ES-I3 (cell line): ENCODE data around the gene STRBP.

Experiments used
- H3K36me3 ChIP-seq: 2 replicates; pipeline ENCODE4 v1.6.1; 2013; ENCODE audit warnings: mild to moderate bottlenecking, low read length, control low read depth, moderate library complexity; ENCODE audit not compliant: insufficient read depth
- H3K4me1 ChIP-seq: 2 replicates; pipeline ENCODE4 v1.6.1; 2013; ENCODE audit warnings: mild to moderate bottlenecking, control low read depth, low read length; ENCODE audit not compliant: insufficient read depth
- H3K9ac ChIP-seq: 2 replicates; pipeline ENCODE4 v1.6.1; 2013; ENCODE audit warnings: low read depth, mild to moderate bottlenecking, low read length, moderate library complexity
- H3K9me3 ChIP-seq: 2 replicates; pipeline ENCODE4 v1.6.1; 2013; ENCODE audit warnings: mild to moderate bottlenecking, low read length, moderate library complexity; ENCODE audit not compliant: control insufficient read depth, insufficient read depth

The STRBP gene

DNA sequence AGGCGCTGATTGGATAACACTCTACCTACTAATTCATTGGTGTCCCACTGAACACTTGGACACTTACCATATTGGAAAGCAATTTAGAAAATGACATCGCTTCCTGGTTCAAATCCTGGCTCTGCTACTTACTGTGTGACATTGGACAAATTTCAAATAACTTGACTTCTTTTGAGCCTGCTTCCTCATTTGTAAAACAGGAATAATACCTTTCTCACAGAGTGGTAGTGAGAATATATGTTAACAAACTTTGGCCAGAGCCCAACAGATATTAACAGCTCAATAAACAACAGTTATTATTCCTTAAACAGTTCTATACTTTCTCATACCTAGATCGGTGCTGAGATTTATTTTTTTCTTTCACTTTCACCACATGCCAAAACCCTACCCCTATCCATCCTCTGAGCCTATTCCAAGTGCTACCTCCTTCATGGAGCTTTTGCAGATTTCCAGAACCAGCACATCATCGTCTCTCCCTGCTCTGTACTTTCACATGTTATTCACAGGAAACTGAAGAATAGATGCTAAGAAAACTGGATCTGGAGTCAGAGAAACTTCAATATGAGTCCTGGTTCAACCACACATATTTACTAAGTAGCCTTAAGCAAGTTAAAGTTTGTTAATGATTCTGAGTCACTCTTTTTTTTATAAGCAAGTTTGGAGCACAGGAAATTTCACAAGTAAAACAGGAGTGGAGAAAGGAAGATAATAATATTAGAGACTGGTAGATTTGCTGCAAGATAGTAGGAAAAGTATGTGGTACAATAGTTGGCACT, 92.3 kb downstream of the STRBP start:
- H3K9me3 ChIP-seq = no peaks in the 10 kb centered on the region
- peaks cover 23% of the 10 kb centered on the region for H3K4me1 ChIP-seq
- H3K9ac ChIP-seq = no peak overlapping the region
- no peaks in the 10 kb centered on the region for H3K36me3 ChIP-seq

DNA sequence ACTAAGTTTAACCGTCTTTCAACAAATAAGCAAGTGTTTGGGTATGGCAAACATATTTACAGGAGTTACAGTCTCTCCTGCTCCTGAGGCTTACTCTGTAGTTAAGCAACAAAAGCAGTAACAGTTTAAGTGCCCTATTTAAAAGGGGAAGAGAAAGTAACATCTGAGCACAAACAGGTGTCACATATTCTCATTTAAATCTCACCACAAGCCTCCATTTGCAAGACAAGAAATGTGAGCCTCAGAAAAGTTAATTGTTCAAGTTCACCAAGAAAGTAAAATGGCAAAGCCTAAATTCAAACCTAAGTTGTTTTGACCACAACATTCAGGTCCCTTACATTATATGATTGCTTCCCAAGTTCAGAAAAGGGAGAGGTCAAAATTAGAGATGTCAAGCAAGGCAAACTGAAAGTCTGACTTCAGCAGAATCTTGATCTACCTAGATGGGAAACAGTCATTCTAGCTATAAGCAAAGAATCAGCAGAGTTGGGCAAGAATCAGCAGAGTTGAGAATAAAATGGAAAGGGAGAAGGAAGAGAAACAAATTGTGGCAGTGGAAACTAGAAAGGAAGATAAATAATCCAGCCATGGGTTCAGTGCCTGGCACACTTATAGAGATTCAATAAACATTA, 93.4 kb downstream of the STRBP start:
- Histone ChIP-seq H3K9me3 (no peaks in the 10 kb centered on the region), H3K36me3 (no peaks in the 10 kb centered on the region), H3K4me1 (peaks cover 28% of the 10 kb centered on the region), H3K9ac (no peak overlapping the region)

DNA sequence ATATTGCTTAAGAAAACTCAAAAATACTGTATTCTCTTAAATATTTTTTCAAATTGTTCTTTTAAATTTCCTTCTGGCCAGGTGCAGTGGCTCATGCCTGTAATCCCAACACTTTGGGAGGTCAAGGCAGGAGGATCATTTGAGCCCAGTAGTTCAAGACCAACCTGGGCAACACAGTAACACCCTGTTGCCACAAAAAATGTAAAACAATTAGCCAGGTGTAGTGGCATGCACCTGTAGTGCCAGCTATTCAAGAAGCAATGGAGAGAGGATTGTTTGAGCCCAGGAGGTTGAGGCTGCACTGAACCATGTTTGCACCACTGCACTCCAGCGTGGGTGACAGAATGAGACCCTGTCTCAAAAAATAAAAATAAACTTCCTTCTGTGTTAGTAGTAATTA, 94.3 kb downstream of the STRBP start:
- Histone ChIP-seq H3K9me3 (no peaks in the 10 kb centered on the region), H3K4me1 (peaks cover 30% of the 10 kb centered on the region), H3K9ac (no peak overlapping the region), H3K36me3 (no peaks in the 10 kb centered on the region)

DNA sequence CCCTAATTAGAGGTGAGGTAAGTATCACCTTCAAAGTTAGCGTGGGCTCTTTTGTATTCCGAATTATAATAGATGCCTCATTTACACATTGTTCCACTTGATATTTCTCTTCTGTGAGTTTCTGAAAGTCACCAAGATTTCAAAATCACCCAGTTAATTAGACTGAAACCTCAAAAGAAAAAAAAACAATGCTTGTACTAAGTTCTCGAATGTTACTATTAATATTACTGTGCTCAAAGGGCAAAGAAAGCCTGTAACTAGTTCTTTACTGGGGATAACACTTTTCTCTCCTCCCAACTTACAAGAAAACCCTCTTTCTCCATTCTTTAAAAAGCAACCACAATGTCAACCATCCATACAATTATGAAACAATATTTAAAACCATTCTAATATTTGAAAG, 98.5 kb downstream of the STRBP start:
- H3K9me3 ChIP-seq = no peaks in the 10 kb centered on the region
- peaks cover 16% of the 10 kb centered on the region for H3K4me1 ChIP-seq
- no peaks in the 10 kb centered on the region for H3K36me3 ChIP-seq
- no peak overlapping the region for H3K9ac ChIP-seq

DNA sequence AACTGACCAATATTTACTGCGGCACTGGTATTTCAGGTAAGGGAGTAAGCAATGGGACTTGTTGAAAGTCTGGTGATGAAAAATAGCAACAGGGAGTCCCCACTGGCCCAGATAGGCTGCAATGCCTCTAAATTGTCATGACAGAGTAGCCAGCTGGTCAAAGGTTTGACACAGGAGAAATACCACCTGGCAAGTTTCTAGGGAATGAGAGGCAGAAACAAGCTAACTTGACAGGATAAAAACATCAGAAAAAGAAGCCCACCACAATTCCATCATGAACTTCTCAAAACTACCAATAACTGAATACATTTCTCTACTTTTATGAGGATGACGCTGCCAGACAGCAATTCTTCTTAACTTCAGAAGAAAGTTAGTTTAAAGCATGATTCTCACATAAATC, 99.8 kb downstream of the STRBP start:
- peaks cover 8% of the 10 kb centered on the region; the same call in 1 of the 2 replicates for H3K4me1 ChIP-seq
- H3K9ac ChIP-seq = no peak overlapping the region
- H3K36me3 ChIP-seq = no peaks in the 10 kb centered on the region
- H3K9me3 ChIP-seq = no peaks in the 10 kb centered on the region

DNA sequence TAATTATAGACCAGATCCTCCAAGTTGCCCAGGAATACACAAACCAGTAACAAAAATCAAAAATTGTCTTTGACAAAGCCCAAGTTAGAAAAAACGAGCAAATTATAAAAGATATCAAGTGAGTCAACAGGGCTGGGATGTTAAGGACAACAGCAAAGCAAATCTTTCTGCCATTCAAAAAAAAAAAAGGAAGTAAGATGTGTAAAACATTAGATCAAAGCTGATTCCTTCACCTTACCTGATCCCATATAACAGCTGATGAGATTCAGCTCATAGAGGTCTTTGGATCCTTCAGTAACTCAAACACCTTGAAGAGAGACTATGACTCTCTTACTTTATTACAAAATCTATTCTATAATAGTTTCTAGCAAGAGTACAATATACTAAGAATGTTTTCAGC, 100.9 kb downstream of the STRBP start:
- H3K9me3 ChIP-seq = no peaks in the 10 kb centered on the region
- H3K36me3 ChIP-seq = no peaks in the 10 kb centered on the region
- H3K9ac ChIP-seq = no peak overlapping the region
- peaks cover 6% of the 10 kb centered on the region; the same call in 1 of the 2 replicates for H3K4me1 ChIP-seq

DNA sequence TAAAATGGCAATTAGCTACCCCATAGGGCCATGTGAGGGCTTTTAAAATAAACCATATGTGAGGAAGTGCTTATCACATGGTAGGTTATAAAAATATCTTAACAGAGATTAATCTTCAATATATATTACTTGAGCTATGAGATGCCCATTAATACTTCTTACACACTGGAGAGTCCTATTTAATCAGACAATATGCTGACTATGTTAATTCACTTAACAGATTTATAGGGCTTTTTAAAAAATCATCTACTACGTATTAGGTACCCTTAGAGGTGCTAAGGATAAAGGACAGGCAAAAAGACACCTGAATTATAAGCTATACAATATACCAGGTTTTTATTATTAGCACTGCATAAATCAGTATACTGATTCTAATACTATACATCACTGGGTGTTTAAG, 102.6 kb downstream of the STRBP start:
- Histone ChIP-seq H3K9me3 (no peaks in the 10 kb centered on the region), H3K4me1 (peaks cover 6% of the 10 kb centered on the region; the same call in 1 of the 2 replicates), H3K36me3 (no peaks in the 10 kb centered on the region), H3K9ac (no peak overlapping the region)

DNA sequence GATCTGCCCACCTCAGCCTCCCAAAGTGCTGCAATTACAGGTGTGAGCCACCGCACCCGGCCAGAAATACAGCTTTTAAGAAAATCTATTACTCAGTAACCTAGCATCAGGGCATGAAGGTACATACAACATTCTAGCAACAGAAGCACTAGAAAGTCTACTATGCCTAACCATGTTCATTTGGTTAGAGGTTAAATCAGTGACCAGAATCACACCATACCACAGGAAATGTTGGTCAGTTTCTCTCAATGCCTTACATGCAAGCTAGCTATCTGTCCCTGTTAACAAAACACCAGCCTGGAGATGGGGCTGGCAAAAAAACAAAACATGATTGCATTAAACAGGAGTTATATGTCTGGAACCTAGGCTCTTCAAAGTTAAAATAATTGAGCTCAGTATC, 104.1 kb downstream of the STRBP start:
- Histone ChIP-seq H3K4me1 (no peaks in the 10 kb centered on the region), H3K9me3 (no peaks in the 10 kb centered on the region), H3K36me3 (no peaks in the 10 kb centered on the region), H3K9ac (no peak overlapping the region)

DNA sequence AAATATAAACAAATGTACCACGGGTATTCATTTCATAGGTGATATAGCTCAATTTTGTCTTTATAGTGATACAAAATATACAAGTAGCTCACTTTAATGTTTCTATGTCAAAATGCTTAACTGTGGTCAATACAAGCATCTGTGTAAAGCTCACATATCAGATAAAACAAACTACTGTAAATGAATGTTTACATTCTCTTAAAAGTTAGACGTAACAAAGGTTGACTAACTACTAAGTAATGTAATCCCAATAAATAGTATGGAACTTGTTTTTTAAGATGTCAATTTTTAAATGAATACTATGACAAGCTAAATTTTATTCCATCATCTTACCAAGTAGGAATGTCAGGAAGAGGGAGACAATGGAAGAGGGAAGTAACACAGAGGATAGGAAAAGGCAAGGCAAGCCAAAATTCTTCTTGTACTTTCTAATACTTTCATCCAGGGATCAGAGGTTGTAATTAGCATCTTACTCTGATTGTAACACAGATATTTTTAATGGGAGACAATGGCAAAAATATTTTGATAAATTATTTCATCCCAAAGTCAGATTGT, 105.5 kb downstream of the STRBP start:
- Histone ChIP-seq H3K36me3 (no peaks in the 10 kb centered on the region), H3K9ac (no peak overlapping the region), H3K9me3 (no peaks in the 10 kb centered on the region), H3K4me1 (no peaks in the 10 kb centered on the region)

DNA sequence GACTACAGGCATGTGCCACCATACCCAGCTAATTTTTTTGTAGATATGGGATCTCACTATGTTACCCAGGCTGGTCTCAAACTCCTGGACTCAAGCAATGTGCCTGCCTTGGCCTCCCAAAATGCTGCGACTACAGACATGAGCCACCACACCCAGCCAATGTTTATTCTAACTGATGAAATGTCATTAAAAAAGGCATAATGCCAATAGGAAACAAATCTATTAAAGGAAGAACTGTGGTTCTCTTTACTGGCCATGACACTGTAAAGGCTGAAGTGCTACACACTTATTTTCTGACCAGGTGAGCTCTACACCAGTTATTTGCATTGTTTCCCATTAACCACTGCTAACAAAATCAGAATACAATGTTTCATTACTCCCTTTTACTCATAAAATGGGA, 106.0 kb downstream of the STRBP start:
- H3K9me3 ChIP-seq = no peaks in the 10 kb centered on the region
- no peaks in the 10 kb centered on the region for H3K4me1 ChIP-seq
- H3K9ac ChIP-seq = no peak overlapping the region
- H3K36me3 ChIP-seq = no peaks in the 10 kb centered on the region

DNA sequence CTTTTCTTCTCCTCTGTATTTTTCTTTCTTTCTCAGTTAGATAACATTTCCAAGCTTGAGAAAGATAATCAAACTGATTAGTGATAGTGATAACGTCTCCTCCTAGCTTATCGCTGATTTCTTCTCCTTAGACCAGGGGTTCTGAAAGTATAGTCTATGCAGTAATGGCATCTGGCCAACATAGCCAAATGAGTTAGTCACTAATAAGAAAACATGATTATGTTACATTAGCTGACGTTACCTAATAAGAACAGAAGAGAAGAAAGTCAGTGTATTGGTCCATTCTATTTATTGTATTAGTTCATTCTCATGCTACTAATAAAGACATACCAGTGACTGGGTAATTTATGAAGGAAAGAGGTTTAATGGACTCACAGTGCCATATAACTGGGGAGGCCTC, 111.2 kb downstream of the STRBP start:
- no peak overlapping the region for H3K9ac ChIP-seq
- H3K9me3 ChIP-seq = no peaks in the 10 kb centered on the region
- peaks cover 4% of the 10 kb centered on the region; the same call in 1 of the 2 replicates for H3K36me3 ChIP-seq
- no peaks in the 10 kb centered on the region for H3K4me1 ChIP-seq

DNA sequence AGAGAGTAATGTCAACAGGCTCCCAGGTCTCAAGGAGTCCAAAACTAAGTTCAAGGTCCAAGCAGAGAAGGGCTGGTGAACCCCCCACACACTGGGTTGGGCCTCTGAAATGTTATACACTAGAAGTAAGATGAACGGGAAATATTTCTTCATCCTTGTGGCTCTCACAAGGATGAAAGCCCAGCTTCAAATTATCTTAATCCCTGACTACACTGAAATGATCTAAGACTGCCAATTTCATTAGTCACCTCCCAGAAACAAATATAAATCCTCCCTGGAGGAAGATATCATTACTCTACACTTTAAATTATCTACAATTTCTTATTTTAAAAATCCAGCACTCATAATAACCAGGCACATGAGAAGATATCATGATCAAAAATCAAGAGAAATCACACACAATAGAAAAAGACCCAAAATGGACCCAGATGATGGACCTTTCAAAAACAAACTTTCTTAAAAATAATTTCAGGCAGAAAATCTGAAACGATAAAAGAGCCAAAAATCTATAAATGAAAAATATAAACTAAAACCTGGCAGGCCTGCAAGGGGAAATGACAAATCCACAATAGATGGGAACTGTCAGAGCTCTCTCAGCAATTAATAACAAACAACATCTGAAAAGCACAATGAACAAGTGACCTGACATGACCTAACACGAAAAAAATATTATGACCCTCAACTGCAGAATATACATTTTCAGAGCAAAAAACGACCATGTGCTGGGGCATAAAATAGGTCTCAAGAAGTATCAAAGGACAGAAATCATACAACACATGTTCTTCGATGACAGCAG, 117.5 kb downstream of the STRBP start:
- Histone ChIP-seq H3K36me3 (peaks cover 7% of the 10 kb centered on the region; the same call in 1 of the 2 replicates), H3K9me3 (no peaks in the 10 kb centered on the region), H3K4me1 (no peaks in the 10 kb centered on the region), H3K9ac (no peak overlapping the region)

DNA sequence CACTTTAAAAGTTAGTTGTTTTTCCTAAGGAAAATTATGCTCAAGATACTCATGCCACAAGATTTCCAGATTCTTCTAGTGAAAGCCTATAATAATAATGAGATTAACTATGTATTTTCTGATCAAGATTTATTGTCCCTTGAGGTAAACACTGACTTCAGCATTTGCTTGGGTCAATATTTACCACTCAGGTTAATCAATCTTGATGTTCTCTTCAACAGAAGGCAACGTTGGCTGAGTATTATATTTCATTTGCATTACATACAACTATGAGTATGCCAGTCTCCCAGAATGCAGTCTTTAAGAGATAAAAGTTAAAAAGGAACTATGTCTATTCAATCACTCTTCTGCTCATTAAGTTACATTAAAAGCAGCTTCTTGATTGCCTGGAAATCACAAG, 119.3 kb downstream of the STRBP start:
- Histone ChIP-seq H3K9me3 (no peaks in the 10 kb centered on the region), H3K36me3 (0 out of 2 replicates have a peak, but pooled peaks cover 3% of the 10 kb centered on the region), H3K9ac (no peak overlapping the region), H3K4me1 (no peaks in the 10 kb centered on the region)

DNA sequence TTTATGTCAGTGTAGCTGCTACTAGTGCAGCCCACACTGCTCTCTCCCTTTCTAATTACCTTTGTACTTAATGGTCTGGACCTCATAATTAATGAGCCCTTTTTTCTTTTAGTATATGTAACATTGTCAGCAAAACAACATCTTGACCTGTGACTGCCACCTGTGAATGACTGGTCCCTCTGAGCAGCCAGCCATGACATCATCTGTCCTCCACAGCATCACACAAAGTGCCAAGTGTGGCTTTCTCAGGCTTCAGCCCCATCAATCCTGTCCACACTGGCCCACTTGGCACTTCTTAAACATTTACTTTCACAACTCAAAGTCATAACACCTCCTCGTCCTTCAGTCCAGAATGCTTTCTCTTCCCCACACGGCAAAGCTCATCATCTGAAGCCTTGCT, 130.2 kb downstream of the STRBP start:
- H3K4me1 ChIP-seq = no peaks in the 10 kb centered on the region
- H3K9me3 ChIP-seq = no peaks in the 10 kb centered on the region
- H3K9ac ChIP-seq = no peak overlapping the region
- H3K36me3 ChIP-seq = no peaks in the 10 kb centered on the region
